DOHH2 (cell line): ENCODE data around the gene C6orf89.

Source experiments
- H3F3A ChIP-seq: fragments of 200-600 bp; sonication (generic), shearing (Covaris generic); 2 replicates; pipeline ENCODE4 v1.6.0; 2016; ENCODE audit warnings: antibody characterized with exemption, mild to moderate bottlenecking; ENCODE audit not compliant: control insufficient read depth, insufficient read depth
- H3K27ac ChIP-seq: fragments of 200-600 bp; sonication (generic); 2 replicates; pipeline ENCODE4 v1.5.1; 2014; ENCODE audit warnings: low read depth, mild to moderate bottlenecking, low read length, moderate library complexity
- H3K27me3 ChIP-seq: fragments of 200-600 bp; sonication (generic); 2 replicates; pipeline ENCODE4 v1.6.1; 2014; ENCODE audit warnings: mild to moderate bottlenecking, low read length, mixed read lengths; ENCODE audit not compliant: control insufficient read depth
- H3K36me3 ChIP-seq: fragments of 200-600 bp; sonication (generic); 2 replicates; pipeline ENCODE4 v1.6.1; 2014; ENCODE audit warnings: mild to moderate bottlenecking, low read length, moderate library complexity, mixed read lengths; ENCODE audit not compliant: control insufficient read depth
- H3K4me1 ChIP-seq: fragments of 200-600 bp; sonication (generic); 2 replicates; pipeline ENCODE4 v1.6.1; 2014; ENCODE audit warnings: mild to moderate bottlenecking, low read length, mixed read lengths; ENCODE audit not compliant: control insufficient read depth
- H3K4me2 ChIP-seq: fragments of 200-600 bp; sonication (generic); 2 replicates; pipeline ENCODE4 v1.6.0; 2014; ENCODE audit warnings: mild to moderate bottlenecking, low read length, moderate library complexity
- H3K4me3 ChIP-seq: fragments of 200-600 bp; sonication (generic); 2 replicates; pipeline ENCODE4 v1.5.1; 2014; ENCODE audit warnings: mild to moderate bottlenecking, low read length, mixed read lengths
- H3K79me2 ChIP-seq: fragments of 200-600 bp; sonication (generic); 2 replicates; pipeline ENCODE4 v1.6.1; 2014; ENCODE audit warnings: mild to moderate bottlenecking, low read length, mixed read lengths; ENCODE audit not compliant: control insufficient read depth
- H3K9me2 ChIP-seq: fragments of 200-600 bp; sonication (generic); replicated peaks from 2 replicates; pipeline ENCODE4 v1.6.1; 2014; ENCODE audit warnings: mild to moderate bottlenecking, low read length, mixed read lengths; ENCODE audit not compliant: control insufficient read depth
- H3K9me3 ChIP-seq: fragments of 200-600 bp; sonication (generic); 2 replicates; pipeline ENCODE4 v1.6.1; 2014; ENCODE audit warnings: antibody characterized with exemption, low read length, mixed read lengths; ENCODE audit not compliant: control insufficient read depth, insufficient read depth
- H4K20me1 ChIP-seq: fragments of 200-600 bp; sonication (generic); 2 replicates; pipeline ENCODE4 v1.6.0; 2014; ENCODE audit warnings: low read depth, mild to moderate bottlenecking, antibody characterized with exemption, low read length, moderate library complexity; ENCODE audit not compliant: control insufficient read depth, insufficient read depth
- EZH2phosphoT487 ChIP-seq: fragments of 200-600 bp; sonication (generic); IDR thresholded peaks from 2 replicates; pipeline ENCODE4 v1.6.1; 2017; ENCODE audit warnings: borderline replicate concordance, mild to moderate bottlenecking, antibody characterized with exemption, low read length, moderate library complexity, mixed read lengths
- TF ChIP-seq, protein P1 (sequence below): fragments of 200-600 bp; sonication (generic); IDR thresholded peaks from one replicate; pipeline ENCODE4 v1.5.1; 2014; ENCODE audit warnings: antibody characterized with exemption, mild to moderate bottlenecking, low read depth, low read length; ENCODE audit not compliant: poor library complexity, severe bottlenecking

C6orf89 gene

DNA sequence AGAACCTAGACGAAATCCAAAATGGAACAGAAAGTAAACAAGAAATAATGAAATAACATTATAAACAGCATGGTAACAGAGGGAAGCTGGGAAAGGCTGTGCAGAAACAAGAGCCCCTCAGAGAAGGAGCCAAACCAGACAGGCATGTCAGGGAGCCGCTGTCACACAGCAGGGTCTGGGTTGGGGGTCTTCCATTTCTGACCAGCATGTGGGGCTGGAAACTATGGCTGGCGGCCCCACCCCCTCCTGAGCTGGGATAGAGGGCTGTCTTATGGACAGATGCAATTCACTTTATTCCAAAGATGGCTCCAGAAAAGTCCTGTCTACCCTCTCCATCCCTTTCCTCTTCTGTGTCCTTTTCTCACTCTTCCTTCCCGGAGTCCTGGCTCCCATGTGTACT, 27.3 kb downstream of the C6orf89 start:
- Histone ChIP-seq H3K4me1 (no peaks in the 10 kb centered on the region; the same call in 1 of the 2 replicates), H3K79me2 (no peaks in the 10 kb centered on the region), H3K36me3 (peaks cover 49% of the 10 kb centered on the region), H3K4me3 (no peak overlapping the region), H4K20me1 (no peaks in the 10 kb centered on the region), H3K4me2 (no peak overlapping the region), H3K27me3 (no peaks in the 10 kb centered on the region), H3K9me2 (no peaks in the 10 kb centered on the region), H3F3A (no peaks in the 10 kb centered on the region), H3K27ac (no peak overlapping the region), H3K9me3 (no peaks in the 10 kb centered on the region)
- TF ChIP-seq, protein P1, sequence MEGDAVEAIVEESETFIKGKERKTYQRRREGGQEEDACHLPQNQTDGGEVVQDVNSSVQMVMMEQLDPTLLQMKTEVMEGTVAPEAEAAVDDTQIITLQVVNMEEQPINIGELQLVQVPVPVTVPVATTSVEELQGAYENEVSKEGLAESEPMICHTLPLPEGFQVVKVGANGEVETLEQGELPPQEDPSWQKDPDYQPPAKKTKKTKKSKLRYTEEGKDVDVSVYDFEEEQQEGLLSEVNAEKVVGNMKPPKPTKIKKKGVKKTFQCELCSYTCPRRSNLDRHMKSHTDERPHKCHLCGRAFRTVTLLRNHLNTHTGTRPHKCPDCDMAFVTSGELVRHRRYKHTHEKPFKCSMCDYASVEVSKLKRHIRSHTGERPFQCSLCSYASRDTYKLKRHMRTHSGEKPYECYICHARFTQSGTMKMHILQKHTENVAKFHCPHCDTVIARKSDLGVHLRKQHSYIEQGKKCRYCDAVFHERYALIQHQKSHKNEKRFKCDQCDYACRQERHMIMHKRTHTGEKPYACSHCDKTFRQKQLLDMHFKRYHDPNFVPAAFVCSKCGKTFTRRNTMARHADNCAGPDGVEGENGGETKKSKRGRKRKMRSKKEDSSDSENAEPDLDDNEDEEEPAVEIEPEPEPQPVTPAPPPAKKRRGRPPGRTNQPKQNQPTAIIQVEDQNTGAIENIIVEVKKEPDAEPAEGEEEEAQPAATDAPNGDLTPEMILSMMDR, result no peak
- no peak for TF ChIP-seq EZH2phosphoT487

DNA sequence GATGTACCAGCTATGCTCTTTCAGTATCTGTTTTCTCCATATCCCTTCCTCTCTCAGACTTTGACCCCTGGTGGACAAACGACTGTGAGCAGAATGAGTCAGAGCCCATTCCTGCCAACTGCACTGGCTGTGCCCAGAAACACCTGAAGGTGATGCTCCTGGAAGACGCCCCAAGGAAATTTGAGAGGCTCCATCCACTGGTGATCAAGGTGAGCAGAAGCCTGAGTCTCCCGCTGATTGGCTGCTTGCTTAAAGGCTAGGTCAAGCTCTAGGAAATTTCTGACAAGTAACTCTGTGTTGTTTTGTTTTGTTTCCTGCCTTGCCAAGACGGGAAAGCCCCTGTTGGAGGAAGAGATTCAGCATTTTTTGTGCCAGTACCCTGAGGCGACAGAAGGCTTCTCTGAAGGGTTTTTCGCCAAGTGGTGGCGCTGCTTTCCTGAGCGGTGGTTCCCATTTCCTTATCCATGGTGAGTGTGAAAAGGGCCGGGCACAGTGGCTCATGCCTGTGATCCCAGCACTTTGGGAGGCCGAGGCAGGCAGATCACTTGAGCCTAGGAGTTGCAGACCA, 28.6 kb downstream of the C6orf89 start:
- Histone ChIP-seq H3K79me2 (no peaks in the 10 kb centered on the region), H3K9me2 (no peaks in the 10 kb centered on the region), H3K4me1 (no peaks in the 10 kb centered on the region; the same call in 1 of the 2 replicates), H3K9me3 (no peaks in the 10 kb centered on the region), H3K27me3 (no peaks in the 10 kb centered on the region), H3K36me3 (peaks cover 45% of the 10 kb centered on the region), H3K27ac (no peak overlapping the region), H4K20me1 (no peaks in the 10 kb centered on the region), H3K4me2 (no peak overlapping the region), H3F3A (no peaks in the 10 kb centered on the region), H3K4me3 (no peak overlapping the region)
- no peak for TF ChIP-seq EZH2phosphoT487
- TF ChIP-seq, protein P1, result peak; percentile 20

DNA sequence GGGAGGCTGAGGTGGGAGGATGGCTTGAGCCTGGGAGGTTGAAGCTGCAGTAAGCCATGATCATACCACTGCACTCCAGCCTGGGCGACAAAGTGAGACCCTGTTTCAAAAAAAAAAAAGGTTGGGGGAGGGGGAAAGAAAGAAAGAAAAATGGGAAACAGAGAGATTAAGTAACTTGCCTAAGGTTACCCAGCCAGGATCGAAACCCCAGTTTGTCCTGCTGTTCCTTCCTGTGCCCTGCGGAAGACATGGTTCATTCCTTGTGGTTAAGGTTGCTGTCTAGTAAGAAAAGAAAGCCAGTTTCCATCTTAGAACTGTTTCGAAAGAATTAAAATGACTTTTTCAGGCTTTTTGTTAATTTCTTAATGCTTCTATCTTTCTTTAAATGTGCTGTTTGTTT, 29.8 kb downstream of the C6orf89 start:
- no peaks in the 10 kb centered on the region for H3K9me3 ChIP-seq
- H3K36me3 ChIP-seq, result peaks cover 45% of the 10 kb centered on the region
- H3K27me3 ChIP-seq, result no peaks in the 10 kb centered on the region
- no peak overlapping the region for H3K4me2 ChIP-seq
- H3K27ac ChIP-seq, result no peak overlapping the region
- no peaks in the 10 kb centered on the region for H3K9me2 ChIP-seq
- TF ChIP-seq, protein P1, result no peak
- TF ChIP-seq EZH2phosphoT487, result no peak
- H3K4me3 ChIP-seq, result no peak overlapping the region
- H3K4me1 ChIP-seq, result no peaks in the 10 kb centered on the region; the same call in 1 of the 2 replicates
- H4K20me1 ChIP-seq, result no peaks in the 10 kb centered on the region
- no peaks in the 10 kb centered on the region for H3K79me2 ChIP-seq
- no peaks in the 10 kb centered on the region for H3F3A ChIP-seq
